MCF 10A (cell line): ENCODE measurements around the gene NEURL1B. TPM values are rescaled to one million over a fixed set of nuclear protein-coding genes. Genes with fewer than 3 reads are reported as not detected.

Experiments used
- BruUV-seq: library from RNA; stranded (reverse); fragments of 400-500 nt; replicated peaks from 2 replicates; lab custom pipeline; 2021; lab: Mats Ljungman, UMichigan
- CTCF ChIA-PET: fragments of 300-600 bp; sonication (Branson Sonifier 250); formaldehyde crosslinking; extraction: SDS; loops from one replicate; lab custom pipeline; 2021; ENCODE audit warnings: antibody characterized with exemption, inconsistent platforms; lab: Yijun Ruan, JAX
- POLR2A ChIA-PET: fragments of 300-600, 350-650 bp; sonication (Branson Sonifier 250); formaldehyde crosslinking; extraction: SDS; loops from one replicate; lab custom pipeline; 2020; ENCODE audit warnings: antibody characterized with exemption, inconsistent platforms; lab: Yijun Ruan, JAX
- DNase-seq: peaks from one replicate; pipeline ENCODE4 v3.0.0-alpha.2; 2018; ENCODE audit not compliant: unreplicated experiment
- H3K27ac Mint-ChIP-seq: one replicate; pipeline ENCODE4 v1.8.0; 2022; ENCODE audit warnings: mild to moderate bottlenecking, low read depth, mixed read lengths; ENCODE audit not compliant: unreplicated experiment
- H3K27me3 Mint-ChIP-seq: one replicate; pipeline ENCODE4 v1.8.0; 2022; ENCODE audit warnings: mixed read lengths; ENCODE audit not compliant: insufficient read depth, unreplicated experiment
- H3K36me3 Mint-ChIP-seq: one replicate; pipeline ENCODE4 v1.8.0; 2022; ENCODE audit warnings: mild to moderate bottlenecking, moderate library complexity, mixed read lengths; ENCODE audit not compliant: insufficient read depth, unreplicated experiment
- H3K4me1 Mint-ChIP-seq: one replicate; pipeline ENCODE4 v1.8.0; 2022; ENCODE audit warnings: mixed read lengths; ENCODE audit not compliant: insufficient read depth, unreplicated experiment
- H3K4me3 Mint-ChIP-seq: one replicate; pipeline ENCODE4 v1.8.0; 2022; ENCODE audit warnings: mild to moderate bottlenecking, moderate library complexity, mixed read lengths; ENCODE audit not compliant: unreplicated experiment
- H3K9me3 Mint-ChIP-seq: one replicate; pipeline ENCODE4 v1.8.0; 2022; ENCODE audit warnings: mixed read lengths; ENCODE audit not compliant: unreplicated experiment
- CTCF ChIP-seq: fragments of 200-600 bp; IDR thresholded peaks from one replicate; pipeline ENCODE4 v1.8.0; 2022; ENCODE audit warnings: antibody characterized with exemption, mild to moderate bottlenecking; ENCODE audit not compliant: unreplicated experiment
- intact Hi-C: fragments of 100-400 bp; cut with micrococcal nuclease; formaldehyde crosslinking; loops from 2 replicates; pipeline ENCODE4 v1.14.1; 2022
- total RNA-seq: library from RNA; stranded (reverse); gene quantifications from 2 replicates; pipeline ENCODE4 v1.2.3, GENCODE V29; 2022

Gene NEURL1B
- total RNA-seq, 1 experiment from 2014 or later = 7.6 TPM

GRCh38 chr5:172730981-172731679 is 90.1 kb downstream of the NEURL1B start:
- TF ChIP-seq CTCF = no peak
- no peaks in the 10 kb centered on the region for H3K9me3 Mint-ChIP-seq
- BruUV-seq = no TSS peak
- peaks cover 13% of the 10 kb centered on the region for H3K36me3 Mint-ChIP-seq
- DNase-seq = peak; percentile 89
- H3K27ac Mint-ChIP-seq = peak overlapping the region; percentile 99
- H3K4me3 Mint-ChIP-seq = peak overlapping the region; percentile 57
- ChIA-PET CTCF (interaction anchor here (0.7 to 4.3 kb wide), 8 partner anchors 9 to 201 kb away, joined by 3 to 35 read pairs (median 8); partner anchors contain the start of gene DUSP1), POLR2A (interaction anchor here (0.9 to 5.2 kb wide), 6 partner anchors 10 to 200 kb away, joined by 3 to 287 read pairs (median 7); partner anchors contain the start of gene DUSP1)
- intact Hi-C loops = loop anchor here (5.0 kb wide), 2 partner anchors 171 to 201 kb away; no protein-coding TSS in a partner anchor
- peaks cover 44% of the 10 kb centered on the region for H3K4me1 Mint-ChIP-seq
- H3K27me3 Mint-ChIP-seq = no peaks in the 10 kb centered on the region

- H3K27ac Mint-ChIP-seq = peak overlapping the region; percentile 99
- no peaks in the 10 kb centered on the region for H3K9me3 Mint-ChIP-seq
- intact Hi-C loops = loop anchor here (5.0 kb wide), 2 partner anchors 171 to 201 kb away; no protein-coding TSS in a partner anchor
- TSS peak; percentile 41 for BruUV-seq
- H3K4me1 Mint-ChIP-seq = peaks cover 44% of the 10 kb centered on the region
- TF ChIP-seq CTCF = no peak
- ChIA-PET CTCF (interaction anchor here (0.6 to 4.3 kb wide), 9 partner anchors 9 to 552 kb away, joined by 3 to 51 read pairs (median 21); partner anchors contain the start of genes DUSP1 and RPL26L1), POLR2A (interaction anchor here (0.8 to 5.2 kb wide), 10 partner anchors 9 to 326 kb away, joined by 3 to 287 read pairs (median 11); partner anchors contain the start of gene DUSP1)
- H3K4me3 Mint-ChIP-seq = peak overlapping the region; percentile 57
- H3K27me3 Mint-ChIP-seq = no peaks in the 10 kb centered on the region
- no peak for DNase-seq
- peaks cover 13% of the 10 kb centered on the region for H3K36me3 Mint-ChIP-seq
Observed at GRCh38 chr5:172731680-172732074, 90.6 kb downstream of the NEURL1B start.

- ChIA-PET CTCF (interaction anchor here (0.6 to 4.3 kb wide), 13 partner anchors 8 to 597 kb away, joined by 3 to 51 read pairs (median 5); partner anchors contain the start of genes DUSP1 and RPL26L1), POLR2A (interaction anchor here (0.8 to 5.2 kb wide), 27 partner anchors 8 to 325 kb away, joined by 3 to 287 read pairs (median 8); partner anchors contain the start of genes ATP6V0E1, DUSP1 and ERGIC1)
- DNase-seq = no peak
- Mint-ChIP-seq H3K4me1 (peaks cover 44% of the 10 kb centered on the region), H3K9me3 (no peaks in the 10 kb centered on the region), H3K27me3 (no peaks in the 10 kb centered on the region), H3K36me3 (peaks cover 13% of the 10 kb centered on the region), H3K27ac (peak overlapping the region; percentile 99), H3K4me3 (no peak overlapping the region)
- BruUV-seq = no TSS peak
- intact Hi-C loops = loop anchor here (5.0 kb wide), 2 partner anchors 170 to 200 kb away; no protein-coding TSS in a partner anchor
- no peak for TF ChIP-seq CTCF
Observed at GRCh38 chr5:172732201-172732865, 91.3 kb downstream of the NEURL1B start.
